ENCODE results near the gene ST8SIA6.

ST8SIA6 gene

GRCh38 chr10:17366705-17367104 is 87.7 kb downstream of the ST8SIA6 start:
- Histone ChIP-seq H3K4me3 (ENCODE audit: low read length, poor library complexity, severe bottlenecking) (no peak overlapping the region), H3K4me2 (ENCODE audit: low read depth, low read length, poor library complexity, severe bottlenecking) (no peak overlapping the region), H3K27me3 (ENCODE audit: insufficient read depth, low read length, poor library complexity, severe bottlenecking) (no peaks in the 10 kb centered on the region), H3K79me2 (ENCODE audit: insufficient read depth, low read length) (no peaks in the 10 kb centered on the region), H3K4me1 (ENCODE audit: insufficient read depth, low read length, poor library complexity, severe bottlenecking) (no peaks in the 10 kb centered on the region), H2AFZ (ENCODE audit: low read length) (no peak overlapping the region), H3K9me2 (replicated peaks; ENCODE audit: low read depth, low read length) (no peaks in the 10 kb centered on the region), H3K9ac (ENCODE audit: low read depth, low read length, poor library complexity, severe bottlenecking) (no peak overlapping the region), H3K36me3 (ENCODE audit: insufficient read depth, low read length) (no peaks in the 10 kb centered on the region), H4K20me1 (ENCODE audit: insufficient read depth, low read length, poor library complexity, severe bottlenecking) (no peaks in the 10 kb centered on the region), H3K9me3 (ENCODE audit: insufficient read depth, low read depth, low read length) (no peaks in the 10 kb centered on the region), H3F3A (ENCODE audit: low read depth) (no peaks in the 10 kb centered on the region)
- no peak for TF ChIP-seq EZH2phosphoT487 (IDR thresholded peaks at IDR 0.05; ENCODE audit: borderline replicate concordance)
- no peak for TF ChIP-seq CTCF (conservative IDR thresholded peaks at IDR 0.05; ENCODE audit: low read length)

DNA sequence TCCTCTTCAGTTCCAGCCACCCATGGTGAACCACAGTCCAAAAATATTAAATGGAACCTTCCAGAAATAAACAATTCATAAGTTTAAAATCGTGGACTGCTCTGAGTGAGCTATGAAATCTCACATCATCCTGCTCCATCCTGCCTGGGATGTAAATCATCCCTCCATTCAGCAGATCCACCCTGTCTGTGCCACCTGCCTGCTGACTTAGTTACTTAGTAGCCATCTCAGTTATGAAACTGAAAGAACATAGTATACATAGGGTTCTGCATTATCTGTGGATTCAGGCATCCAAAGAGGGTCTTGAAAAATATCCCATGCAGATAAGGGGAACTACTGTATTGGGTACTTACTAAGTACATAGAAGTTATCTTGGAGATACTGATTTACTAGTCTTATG is 89.0 kb downstream of the ST8SIA6 start:
- Histone ChIP-seq H3K36me3 (ENCODE audit: insufficient read depth, low read length) (no peaks in the 10 kb centered on the region), H3K9ac (ENCODE audit: low read depth, low read length, poor library complexity, severe bottlenecking) (no peak overlapping the region), H3F3A (ENCODE audit: low read depth) (no peaks in the 10 kb centered on the region), H4K20me1 (ENCODE audit: insufficient read depth, low read length, poor library complexity, severe bottlenecking) (no peaks in the 10 kb centered on the region), H3K79me2 (ENCODE audit: insufficient read depth, low read length) (no peaks in the 10 kb centered on the region), H3K9me2 (replicated peaks; ENCODE audit: low read depth, low read length) (no peaks in the 10 kb centered on the region), H3K27me3 (ENCODE audit: insufficient read depth, low read length, poor library complexity, severe bottlenecking) (no peaks in the 10 kb centered on the region), H2AFZ (ENCODE audit: low read length) (no peak overlapping the region), H3K9me3 (ENCODE audit: insufficient read depth, low read depth, low read length) (no peaks in the 10 kb centered on the region), H3K4me1 (ENCODE audit: insufficient read depth, low read length, poor library complexity, severe bottlenecking) (no peaks in the 10 kb centered on the region), H3K4me2 (ENCODE audit: low read depth, low read length, poor library complexity, severe bottlenecking) (no peak overlapping the region), H3K4me3 (ENCODE audit: low read length, poor library complexity, severe bottlenecking) (no peak overlapping the region)
- TF ChIP-seq EZH2phosphoT487 (IDR thresholded peaks at IDR 0.05; ENCODE audit: borderline replicate concordance) (no peak), CTCF (conservative IDR thresholded peaks at IDR 0.05; ENCODE audit: low read length) (no peak)

DNA sequence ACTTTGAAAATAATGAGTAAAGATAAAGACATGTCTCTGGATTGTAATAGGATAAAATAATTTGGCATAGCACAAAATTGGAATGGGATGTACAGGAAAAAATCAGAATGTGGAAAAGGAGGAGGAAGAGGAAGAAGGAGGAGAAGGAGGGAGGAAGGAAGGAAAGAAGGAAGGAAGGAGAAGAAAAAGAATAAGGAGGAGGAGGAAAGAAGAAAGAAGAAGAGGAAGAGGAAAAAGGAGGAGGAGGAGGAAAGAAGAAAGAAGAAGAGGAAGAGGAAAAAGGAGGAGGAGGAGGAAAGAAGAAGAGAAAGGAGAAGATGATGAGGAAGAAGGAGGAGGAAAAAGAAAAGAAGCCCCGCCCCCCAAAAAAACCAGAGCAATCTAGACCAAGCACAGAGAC is 95.9 kb downstream of the ST8SIA6 start:
- Histone ChIP-seq H3K36me3 (ENCODE audit: insufficient read depth, low read length) (no peaks in the 10 kb centered on the region), H3K4me2 (ENCODE audit: low read depth, low read length, poor library complexity, severe bottlenecking) (no peak overlapping the region)

More for the DNA sequence above, 95.9 kb downstream of the ST8SIA6 start:
- no peak for TF ChIP-seq CTCF (conservative IDR thresholded peaks at IDR 0.05; ENCODE audit: low read length)
- no peak for TF ChIP-seq EZH2phosphoT487 (IDR thresholded peaks at IDR 0.05; ENCODE audit: borderline replicate concordance)
- no peak overlapping the region for H2AFZ ChIP-seq (ENCODE audit: low read length)
- no peaks in the 10 kb centered on the region for H3K4me1 ChIP-seq (ENCODE audit: insufficient read depth, low read length, poor library complexity, severe bottlenecking)
- no peaks in the 10 kb centered on the region for H3K9me2 ChIP-seq (replicated peaks; ENCODE audit: low read depth, low read length)
- no peaks in the 10 kb centered on the region for H3K9me3 ChIP-seq (ENCODE audit: insufficient read depth, low read depth, low read length)
- no peak overlapping the region for H3K4me3 ChIP-seq (ENCODE audit: low read length, poor library complexity, severe bottlenecking)
- no peaks in the 10 kb centered on the region for H3K79me2 ChIP-seq (ENCODE audit: insufficient read depth, low read length)
- no peaks in the 10 kb centered on the region for H4K20me1 ChIP-seq (ENCODE audit: insufficient read depth, low read length, poor library complexity, severe bottlenecking)
- H3K27me3 ChIP-seq (ENCODE audit: insufficient read depth, low read length, poor library complexity, severe bottlenecking), result no peaks in the 10 kb centered on the region
- no peaks in the 10 kb centered on the region for H3F3A ChIP-seq (ENCODE audit: low read depth)
- H3K9ac ChIP-seq (ENCODE audit: low read depth, low read length, poor library complexity, severe bottlenecking), result no peak overlapping the region

Data from Loucy (cell line).